HT1080 (cell line): Measurements from ENCODE around the gene RASA3. TPM values are rescaled to one million over a fixed set of nuclear protein-coding genes. Genes with fewer than 3 reads are reported as not detected.
A peak's percentile ranks its signal among the peaks of the same experiment; 100 is the strongest.
"Not testable (repeated sequence)": the region's sequence is repeated elsewhere in the genome, so short reads cannot be mapped to it uniquely, and the experiment has no call there.

Experiments used
- DNase-seq: peaks from one replicate; pipeline ENCODE4 v3.0.0-alpha.2; 2015; ENCODE audit warnings: low read depth
- total RNA-seq: library from RNA; depleted of rRNA; stranded (reverse); fragments of >200 nt; shearing (Covaris generic); gene quantifications from 2 replicates; pipeline ENCODE4 v1.2.3, GENCODE V29; 2014

RASA3 gene
- total RNA-seq, 1 experiment from 2014 or later = 41.7 TPM

GRCh38 chr13:114127473-114128347, 4.7 kb downstream of the RASA3 start:
- no peak for DNase-seq

GRCh38 chr13:114126789-114127472, 5.5 kb downstream of the RASA3 start:
- DNase-seq = no peak

GRCh38 chr13:114126086-114126485, 6.3 kb downstream of the RASA3 start:
- not testable (repeated sequence) for DNase-seq

- no peak for DNase-seq
Observed at GRCh38 chr13:114125589-114125988, 6.8 kb downstream of the RASA3 start.

DNA sequence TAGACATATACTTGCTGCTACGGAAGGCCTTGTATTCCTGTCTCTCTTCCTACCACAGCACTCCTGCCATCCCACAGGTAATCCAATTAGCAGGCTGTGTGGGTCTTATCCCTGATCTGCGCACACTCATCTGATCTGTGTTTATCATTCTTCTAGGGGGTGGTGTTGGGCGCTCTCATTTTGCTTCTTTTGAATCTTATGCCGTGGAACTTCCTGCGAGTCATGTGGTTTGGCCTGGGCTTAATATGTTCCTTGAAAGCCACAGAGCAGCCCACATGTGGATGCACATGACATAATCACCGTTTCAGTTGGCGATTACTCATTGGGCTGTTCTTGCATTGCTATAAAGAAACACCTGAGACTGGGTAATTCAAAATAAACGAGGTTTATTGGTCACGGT, 7.5 kb downstream of the RASA3 start:
- DNase-seq = peak; percentile 87

DNA sequence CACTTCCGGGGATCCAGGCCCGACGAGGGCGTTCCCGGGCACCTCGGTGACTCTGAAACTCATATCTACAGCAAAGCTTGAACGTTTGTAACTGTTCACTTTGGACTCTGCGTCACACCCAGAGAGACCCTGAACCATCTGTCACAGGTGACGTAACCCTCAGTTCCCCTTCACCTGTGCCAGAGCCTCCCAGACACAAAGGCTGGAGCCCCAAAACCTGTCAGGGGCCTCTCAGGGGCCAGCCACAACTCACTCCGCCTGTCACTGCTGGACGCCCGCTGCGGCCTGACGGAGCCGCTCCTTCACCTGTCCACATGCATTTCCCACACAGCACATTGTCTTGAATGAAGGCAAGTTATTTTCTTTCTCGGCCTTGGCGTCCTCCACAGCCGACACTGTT, 8.0 kb downstream of the RASA3 start:
- DNase-seq = no peak

- no peak for DNase-seq
Observed at GRCh38 chr13:114123876-114124275, 8.5 kb downstream of the RASA3 start.

GRCh38 chr13:114123448-114123847, 9.0 kb downstream of the RASA3 start:
- DNase-seq = no peak

DNA sequence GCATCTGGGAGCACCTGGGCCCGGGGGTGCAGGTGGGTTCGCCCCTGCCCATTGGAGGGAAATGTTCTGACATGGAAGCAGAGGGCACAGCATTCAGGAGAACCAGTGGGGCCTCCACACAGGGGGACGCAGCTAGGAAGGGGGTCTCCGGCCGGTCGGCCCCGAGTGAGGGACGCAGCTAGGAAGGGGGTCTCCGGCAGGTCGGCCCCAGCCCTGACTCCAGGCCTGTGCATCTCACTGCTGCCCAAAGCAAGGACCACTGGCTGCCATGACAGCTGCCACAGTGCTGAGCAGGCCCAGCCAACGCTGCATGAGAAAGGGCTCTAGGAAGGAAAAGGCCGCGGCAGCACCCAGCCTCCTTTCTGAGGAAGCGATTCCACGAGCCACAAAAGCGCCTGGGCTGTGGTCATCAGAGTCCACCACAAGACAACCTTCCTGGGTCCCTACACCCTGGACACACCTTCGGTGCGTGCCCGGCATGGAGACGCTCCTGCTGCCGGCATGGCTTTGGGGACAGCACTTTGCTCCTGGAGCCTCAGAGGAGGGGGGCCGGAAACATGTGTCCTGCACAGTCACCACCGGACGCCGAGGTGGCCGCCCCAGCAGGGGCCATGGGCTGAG, 9.7 kb downstream of the RASA3 start:
- DNase-seq = no peak

DNA sequence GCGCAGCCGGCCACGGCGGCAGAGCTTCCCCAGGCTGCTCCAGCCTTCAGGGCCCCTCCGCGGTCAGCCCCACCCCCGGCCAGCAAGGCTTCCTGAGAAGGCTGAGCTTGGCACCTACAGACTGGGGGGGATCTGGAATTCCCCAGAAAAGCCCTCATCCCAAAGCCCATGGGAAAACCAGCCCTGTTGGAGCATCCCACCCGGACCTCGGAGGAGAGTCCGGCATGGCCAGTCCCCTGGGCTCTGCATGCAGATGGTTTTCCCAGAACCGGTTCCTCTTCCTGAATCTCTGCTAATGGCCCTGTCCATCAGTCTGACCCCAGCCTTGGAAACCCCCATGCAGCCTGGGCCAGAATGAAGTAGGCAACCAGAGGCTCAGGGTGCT, 10.3 kb downstream of the RASA3 start:
- DNase-seq = no peak

DNA sequence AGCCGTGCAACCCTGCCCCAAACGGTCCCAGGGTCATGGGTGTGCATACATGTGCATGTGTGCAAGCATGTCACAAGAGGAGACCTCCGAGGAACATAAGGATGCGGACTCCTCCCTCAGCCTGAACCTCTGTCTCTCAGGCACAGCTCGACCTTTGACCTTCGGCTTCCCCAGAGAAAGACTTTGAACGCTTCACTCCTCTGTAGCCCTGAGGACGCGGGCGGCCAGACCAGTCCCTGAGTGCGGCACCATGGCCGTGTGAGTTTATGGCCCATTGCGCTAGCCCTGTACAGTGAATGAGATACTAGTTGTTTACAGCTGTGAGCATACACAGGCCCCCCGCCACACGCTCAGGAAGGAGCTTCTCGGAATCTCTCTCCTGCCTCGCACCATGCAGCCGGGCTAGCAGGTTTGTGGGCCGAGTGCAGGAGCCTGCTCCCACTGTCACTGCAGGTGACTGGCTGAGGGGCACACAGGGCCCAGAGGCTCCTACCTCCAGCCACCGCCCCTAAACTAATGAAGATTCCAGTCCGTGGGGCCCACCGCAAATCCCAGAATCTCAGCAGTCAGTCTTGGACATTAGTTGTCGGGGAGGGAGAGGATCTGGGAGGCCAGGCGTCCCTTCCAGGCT, 10.8 kb downstream of the RASA3 start:
- no peak for DNase-seq

DNA sequence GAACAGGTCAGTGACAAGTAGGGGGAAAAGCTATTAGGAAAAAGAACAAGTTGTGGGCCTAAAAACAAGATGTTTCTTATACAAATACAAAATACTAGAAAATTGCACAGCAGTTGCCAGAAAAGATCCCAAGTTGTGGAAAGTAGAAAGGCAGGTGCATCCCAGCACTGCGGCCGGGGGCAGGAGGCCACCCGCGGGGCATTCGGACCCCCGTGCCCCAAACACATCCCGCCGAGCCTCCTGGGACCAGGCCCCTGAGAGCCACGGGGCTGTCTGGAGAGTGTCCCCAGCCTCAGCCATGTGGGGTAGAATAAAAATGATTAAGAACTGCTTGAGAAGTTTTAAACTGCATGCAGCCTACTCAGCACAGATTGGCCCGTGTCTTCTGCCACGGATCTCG, 11.4 kb downstream of the RASA3 start:
- DNase-seq = no peak

DNA sequence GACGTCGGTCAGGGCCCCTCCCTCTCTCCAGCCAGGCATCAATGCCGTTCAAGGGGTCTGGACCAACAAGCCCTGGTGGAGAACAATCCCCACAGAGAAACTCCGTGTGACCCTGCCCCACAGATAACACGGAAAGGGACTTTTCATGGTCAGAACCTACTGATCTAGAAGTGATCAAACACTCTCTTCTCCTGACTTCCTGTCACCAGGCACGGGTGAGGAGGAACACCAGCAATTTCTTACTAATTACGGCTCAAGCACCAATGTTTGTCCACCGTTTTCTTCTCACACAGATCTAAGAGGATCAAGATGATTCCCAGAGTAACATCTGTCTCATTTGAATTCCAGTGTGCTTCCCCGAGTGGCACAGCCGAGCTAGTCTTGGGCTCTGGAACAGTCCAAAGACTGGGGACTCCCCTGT, 11.8 kb downstream of the RASA3 start:
- DNase-seq = no peak

DNA sequence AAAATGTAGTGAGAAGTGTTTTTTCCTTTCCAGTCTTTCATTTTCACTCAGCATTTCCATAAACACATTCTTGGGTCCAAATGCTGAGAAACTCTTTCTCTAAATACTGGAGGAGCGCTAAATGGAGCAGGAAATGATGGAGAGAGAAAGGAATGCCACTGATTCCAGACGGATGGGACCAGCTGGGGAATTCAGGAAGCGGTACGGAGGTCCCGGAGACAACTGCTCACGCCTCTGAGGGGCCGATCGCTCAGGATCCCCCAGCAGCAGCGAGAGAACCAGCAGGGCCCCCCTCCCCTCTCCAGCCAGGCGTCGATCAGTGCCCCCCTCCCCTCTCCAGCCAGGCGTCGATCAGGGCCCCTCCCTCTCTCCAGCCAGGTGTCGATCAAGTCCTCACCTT, 13.2 kb downstream of the RASA3 start:
- DNase-seq = peak; percentile 94

DNA sequence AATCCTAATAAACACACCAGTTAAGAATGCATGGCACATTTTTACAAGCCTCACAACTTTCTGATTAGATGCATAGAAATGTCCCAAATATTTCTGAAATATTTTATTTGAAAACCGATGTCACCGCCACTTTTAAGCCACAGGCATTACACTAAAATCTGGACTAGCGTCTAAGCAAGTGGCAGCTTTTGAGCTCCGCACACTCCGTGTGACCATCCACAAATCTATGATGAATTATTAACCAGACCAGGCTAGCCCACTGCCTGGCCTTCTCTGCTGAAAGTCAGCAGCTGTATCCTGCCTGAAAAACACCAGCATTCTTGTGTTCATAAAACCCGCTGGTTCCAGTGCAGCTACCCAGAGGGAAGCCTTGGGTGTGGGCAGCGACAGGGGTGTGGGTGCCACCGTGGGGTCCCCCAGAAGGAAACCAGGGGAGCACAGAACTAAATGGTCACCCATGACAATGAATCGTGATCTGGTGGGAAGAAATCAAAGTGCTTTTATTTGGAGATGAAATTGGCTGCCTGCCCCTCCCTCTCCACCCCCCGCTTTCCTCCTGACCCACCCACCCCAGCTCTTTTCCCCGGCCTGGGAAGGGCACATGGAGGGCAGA, 13.8 kb downstream of the RASA3 start:
- DNase-seq = peak; percentile 66

DNA sequence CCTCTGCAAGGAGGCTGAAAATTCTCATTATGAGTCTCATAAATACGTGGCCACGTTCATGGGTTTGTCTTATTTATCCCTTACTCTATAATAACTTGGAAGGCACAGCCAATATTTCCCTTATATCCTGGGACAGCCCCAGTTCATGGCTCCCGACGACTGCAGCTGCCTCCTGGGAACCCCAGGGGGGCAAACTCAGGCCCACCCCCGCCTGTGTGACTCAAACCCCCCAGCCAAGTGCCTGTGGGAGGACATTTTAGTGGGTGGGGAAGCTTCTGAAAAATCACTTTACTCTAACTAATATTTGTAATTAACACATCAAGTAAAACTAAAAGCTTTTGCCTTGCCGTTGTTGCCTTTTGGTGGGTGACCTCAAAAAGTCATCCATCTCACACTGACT, 14.3 kb downstream of the RASA3 start:
- no peak for DNase-seq

DNA sequence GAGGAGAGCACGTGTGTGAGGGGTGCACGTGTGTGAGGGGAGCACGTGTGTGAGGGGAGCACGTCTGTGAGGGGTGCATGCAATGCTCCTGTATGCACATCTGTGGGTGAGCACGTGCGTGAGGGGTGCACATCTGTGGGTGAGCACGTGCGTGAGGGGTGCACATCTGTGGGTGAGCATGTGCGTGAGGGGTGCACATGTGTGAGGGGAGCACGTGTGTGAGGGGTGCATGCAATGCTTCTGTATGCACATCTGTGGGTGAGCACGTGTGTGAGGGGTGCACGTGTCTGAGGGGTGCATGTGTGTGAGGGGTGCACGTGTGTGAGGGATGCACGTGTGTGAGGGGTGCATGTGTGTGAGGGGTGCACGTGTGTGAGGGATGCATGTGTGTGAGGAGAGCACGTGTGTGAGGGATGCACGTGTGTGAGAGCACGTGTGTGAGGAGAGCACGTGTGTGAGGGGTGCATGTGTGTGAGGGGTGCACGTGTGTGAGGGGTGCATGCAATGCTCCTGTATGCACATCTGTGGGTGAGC, 15.0 kb downstream of the RASA3 start:
- DNase-seq = not testable (repeated sequence)

GRCh38 chr13:114116734-114117133, 15.7 kb downstream of the RASA3 start:
- DNase-seq = no peak

- no peak for DNase-seq
Observed at GRCh38 chr13:114115796-114116195, 16.6 kb downstream of the RASA3 start.

GRCh38 chr13:114115191-114115671, 17.2 kb downstream of the RASA3 start:
- peak; percentile 95 for DNase-seq

DNA sequence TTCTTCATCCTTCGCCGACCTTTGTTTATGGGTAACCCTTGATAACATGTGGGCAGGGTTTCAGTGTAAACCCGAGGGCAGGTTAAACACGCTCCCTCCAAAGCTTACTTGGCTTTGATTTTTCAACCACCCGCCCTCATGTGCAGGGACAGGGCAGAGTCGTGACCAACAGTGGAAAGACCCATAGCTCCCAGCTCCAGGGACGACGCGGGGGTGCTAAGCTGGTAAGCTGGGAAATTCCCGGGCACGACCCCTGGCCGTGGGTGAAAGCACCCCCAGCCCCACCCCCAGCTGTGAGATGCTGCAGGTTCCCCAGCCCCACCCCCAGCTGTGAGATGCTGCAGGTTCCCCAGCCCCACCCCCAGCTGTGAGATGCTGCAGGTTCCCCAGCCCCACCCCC, 17.8 kb downstream of the RASA3 start:
- not testable (repeated sequence) for DNase-seq
